ACC112 (cell line): Measurements from ENCODE around the gene SUGCT.

ENCODE experiments used
- H2AFZ ChIP-seq: fragments of 200-600 bp; sonication (generic); one replicate; pipeline ENCODE4 v1.6.0; 2017; ENCODE audit warnings: antibody characterized with exemption, low read length; ENCODE audit not compliant: unreplicated experiment
- H3K27ac ChIP-seq: fragments of 200-600 bp; sonication (generic); 2 replicates; pipeline ENCODE4 v1.5.1; 2014; ENCODE audit warnings: low read depth, mild to moderate bottlenecking, antibody characterized with exemption, low read length, moderate library complexity
- H3K27me3 ChIP-seq: fragments of 200-600 bp; sonication (generic); 2 replicates; pipeline ENCODE4 v1.6.1; 2014; ENCODE audit warnings: mild to moderate bottlenecking, antibody characterized with exemption, low read length, moderate library complexity, mixed read lengths; ENCODE audit not compliant: insufficient read depth
- H3K36me3 ChIP-seq: fragments of 200-600 bp; sonication (generic); 2 replicates; pipeline ENCODE4 v1.6.1; 2016; ENCODE audit warnings: mild to moderate bottlenecking, antibody characterized with exemption, low read length, moderate library complexity, mixed read lengths; ENCODE audit not compliant: insufficient read depth
- H3K4me1 ChIP-seq: fragments of 200-600 bp; sonication (generic); one replicate; pipeline ENCODE4 v1.6.1; 2016; ENCODE audit warnings: low read length, mixed read lengths; ENCODE audit not compliant: insufficient read depth, unreplicated experiment, control insufficient read depth
- H3K4me3 ChIP-seq: fragments of 200-600 bp; sonication (generic); 2 replicates; pipeline ENCODE4 v1.5.1; 2014; ENCODE audit warnings: mild to moderate bottlenecking, low read depth, low read length
- H3K79me2 ChIP-seq: fragments of 200-600 bp; sonication (generic); one replicate; pipeline ENCODE4 v1.6.0; 2016; ENCODE audit warnings: low read length; ENCODE audit not compliant: control insufficient read depth, unreplicated experiment, insufficient read depth

The SUGCT gene

DNA sequence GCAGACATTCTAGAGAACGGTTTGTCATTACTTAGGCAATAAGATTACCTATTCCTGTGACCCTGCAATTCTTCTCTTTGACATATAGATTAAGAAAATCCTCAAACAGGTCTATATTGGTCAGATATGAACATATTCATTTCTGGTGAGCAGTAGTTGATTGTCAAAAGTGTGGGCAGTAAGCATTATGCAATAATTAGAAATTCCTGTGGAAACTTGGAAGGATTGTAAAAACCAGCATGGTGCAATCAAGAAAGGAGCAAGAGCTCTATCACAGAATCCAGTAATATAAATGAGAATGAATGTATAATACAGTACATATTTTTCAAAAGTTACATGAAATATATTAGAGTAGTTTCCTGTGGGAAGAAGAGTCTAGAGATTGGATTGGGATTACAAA is 406.5 kb downstream of the SUGCT start:
- H3K36me3 ChIP-seq = no peaks in the 10 kb centered on the region
- no peak overlapping the region for H3K4me3 ChIP-seq
- H3K79me2 ChIP-seq = no peaks in the 10 kb centered on the region
- H2AFZ ChIP-seq = no peak overlapping the region
- H3K27me3 ChIP-seq = no peaks in the 10 kb centered on the region
- no peak overlapping the region for H3K27ac ChIP-seq
- no peaks in the 10 kb centered on the region for H3K4me1 ChIP-seq

DNA sequence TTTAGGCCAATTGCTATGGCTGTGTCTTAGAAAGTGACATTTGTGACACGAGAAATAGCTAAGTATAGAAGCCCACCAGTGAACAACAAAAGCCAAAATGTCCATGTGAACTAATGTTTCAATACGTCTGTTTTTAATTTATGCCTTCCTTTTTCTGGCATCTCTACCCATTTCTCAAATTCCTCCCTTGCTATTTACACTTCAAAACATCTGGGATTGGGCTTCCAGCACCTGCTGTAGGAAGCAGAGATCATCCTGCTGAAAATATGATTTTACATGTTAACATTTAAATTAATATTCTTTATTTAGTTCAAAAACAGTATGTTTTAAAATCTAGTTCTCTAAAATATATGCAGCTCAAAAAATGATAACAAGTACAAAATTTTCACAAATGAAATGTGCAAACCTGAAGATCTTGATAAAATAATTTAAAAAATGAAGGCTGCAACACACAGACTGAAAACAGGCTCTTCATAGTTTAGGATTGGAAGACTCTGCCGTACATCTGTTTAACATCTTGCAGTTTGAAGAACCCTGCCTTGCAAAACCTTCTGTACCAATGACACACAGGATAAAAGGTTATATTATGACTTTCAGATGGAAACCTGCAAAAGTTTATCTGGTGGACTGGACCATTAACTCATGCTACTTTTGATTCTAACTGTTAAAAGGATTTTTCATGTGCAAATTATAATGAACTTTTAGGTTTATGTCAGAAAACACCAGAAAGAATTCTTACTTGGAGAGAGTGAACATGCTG is 408.4 kb downstream of the SUGCT start:
- no peaks in the 10 kb centered on the region for H3K79me2 ChIP-seq
- peaks cover 4% of the 10 kb centered on the region for H3K4me1 ChIP-seq
- H3K36me3 ChIP-seq = no peaks in the 10 kb centered on the region
- H3K27me3 ChIP-seq = no peaks in the 10 kb centered on the region
- no peak overlapping the region for H3K27ac ChIP-seq
- H2AFZ ChIP-seq = no peak overlapping the region
- H3K4me3 ChIP-seq = no peak overlapping the region

DNA sequence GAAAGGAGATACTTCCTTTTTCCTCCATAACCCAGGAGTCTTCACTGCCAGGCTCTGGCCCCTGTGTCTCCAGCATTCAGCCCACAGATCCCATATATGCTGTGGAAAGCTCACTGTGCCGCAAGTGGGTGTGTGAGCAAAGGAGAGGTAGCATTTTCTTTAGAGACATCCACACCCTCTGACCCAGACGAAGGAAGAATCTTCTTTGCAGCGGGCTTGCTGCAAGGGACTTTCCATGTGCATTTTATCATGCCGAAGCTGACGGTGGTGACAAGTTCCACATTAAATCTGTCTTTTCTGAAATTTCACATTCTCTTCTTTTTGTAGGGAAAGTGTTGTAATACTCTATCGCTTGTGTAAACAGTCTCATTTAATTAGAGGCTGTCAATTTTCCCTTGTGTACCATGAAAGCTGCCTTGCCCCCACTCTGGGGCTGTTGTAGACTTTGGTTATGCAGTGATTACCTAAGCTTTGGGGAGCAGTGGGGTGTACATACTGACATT is 409.5 kb downstream of the SUGCT start:
- no peak overlapping the region for H3K27ac ChIP-seq
- H3K36me3 ChIP-seq = no peaks in the 10 kb centered on the region
- H2AFZ ChIP-seq = no peak overlapping the region
- H3K27me3 ChIP-seq = no peaks in the 10 kb centered on the region
- H3K4me3 ChIP-seq = no peak overlapping the region
- peaks cover 4% of the 10 kb centered on the region for H3K4me1 ChIP-seq
- H3K79me2 ChIP-seq = no peaks in the 10 kb centered on the region

DNA sequence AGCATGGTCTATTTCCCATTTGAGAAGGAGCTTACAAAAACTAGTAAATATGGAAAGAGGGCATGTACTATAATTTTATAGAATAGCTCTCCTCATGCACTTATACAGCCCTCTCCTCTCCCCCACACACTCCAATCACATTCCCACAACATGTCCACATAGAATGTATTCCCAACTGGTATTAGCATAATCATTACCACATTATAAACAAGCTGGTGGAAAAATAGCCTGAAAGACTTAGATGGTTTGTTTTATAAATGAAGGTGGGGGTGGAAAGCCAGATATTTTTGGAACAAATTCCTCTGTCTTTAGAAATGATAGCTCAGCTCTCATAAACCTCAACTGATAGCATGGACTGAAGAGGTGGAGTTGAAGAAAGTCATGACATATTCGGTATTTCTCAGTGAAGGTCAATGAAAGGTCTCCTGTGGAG is 410.1 kb downstream of the SUGCT start:
- no peaks in the 10 kb centered on the region for H3K79me2 ChIP-seq
- H2AFZ ChIP-seq = no peak overlapping the region
- H3K27ac ChIP-seq = no peak overlapping the region

DNA sequence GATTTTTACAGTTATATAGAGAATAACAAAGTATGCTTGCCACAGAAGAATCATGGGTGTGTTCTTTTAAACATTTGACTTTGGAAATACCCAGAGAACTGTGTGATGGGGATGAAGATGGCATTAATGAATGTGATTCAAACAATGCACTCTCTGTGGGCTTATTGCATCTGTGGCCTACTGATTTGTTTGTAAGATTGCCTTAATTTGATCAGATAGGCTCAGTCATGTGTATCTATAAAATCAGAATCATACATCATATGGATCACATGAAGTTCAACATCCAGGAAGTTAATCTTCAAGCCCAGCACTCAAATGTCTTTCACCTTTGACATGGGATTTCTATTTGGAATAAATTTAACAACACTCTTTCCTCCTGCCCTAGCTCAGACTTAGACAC is 410.9 kb downstream of the SUGCT start:
- Histone ChIP-seq H3K79me2 (no peaks in the 10 kb centered on the region), H3K4me1 (peaks cover 4% of the 10 kb centered on the region), H3K36me3 (no peaks in the 10 kb centered on the region), H2AFZ (no peak overlapping the region), H3K27me3 (no peaks in the 10 kb centered on the region), H3K27ac (no peak overlapping the region), H3K4me3 (no peak overlapping the region)

More for the DNA sequence above, 410.1 kb downstream of the SUGCT start:
- no peaks in the 10 kb centered on the region for H3K36me3 ChIP-seq
- no peak overlapping the region for H3K4me3 ChIP-seq
- peaks cover 4% of the 10 kb centered on the region for H3K4me1 ChIP-seq
- H3K27me3 ChIP-seq = no peaks in the 10 kb centered on the region

DNA sequence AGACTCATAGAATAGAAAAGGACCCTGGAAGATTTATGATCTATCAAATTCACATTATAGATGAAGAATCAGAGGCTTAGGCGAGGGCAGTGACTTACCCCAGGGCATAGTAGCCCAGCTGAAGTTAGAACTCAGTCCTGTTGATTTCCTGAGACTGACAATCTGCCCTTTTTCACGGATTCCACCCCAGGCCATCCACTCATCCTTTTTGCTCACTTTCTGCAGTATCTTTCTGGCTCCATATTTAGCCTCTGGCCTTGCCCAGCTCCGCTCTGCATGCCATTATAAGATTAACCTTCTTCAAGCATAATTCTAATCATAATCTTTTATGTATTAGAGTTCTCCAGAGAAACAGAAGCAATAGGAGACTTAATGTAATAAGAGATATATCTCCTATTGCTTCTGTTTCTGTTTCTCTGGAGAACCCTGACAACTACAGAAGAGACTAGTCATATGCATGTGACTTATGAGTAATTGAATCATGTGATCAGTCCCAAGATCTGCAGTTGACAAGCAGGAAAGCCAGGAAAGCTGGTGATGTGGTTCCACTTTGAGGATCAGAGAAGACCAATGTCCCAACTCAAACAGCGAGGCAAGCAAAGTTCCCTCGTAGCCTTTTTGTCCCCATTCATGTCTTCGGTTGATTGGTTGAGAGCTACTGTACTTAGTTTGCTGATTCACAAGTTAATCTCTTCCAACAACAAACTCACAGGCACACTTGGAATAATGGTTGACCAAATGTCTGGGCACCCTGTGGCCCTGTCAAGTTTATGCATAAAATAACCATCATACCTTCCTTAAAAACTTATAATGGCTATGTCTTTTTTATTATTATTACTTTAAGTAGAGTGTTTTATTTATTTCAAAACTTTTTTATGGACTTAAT is 412.1 kb downstream of the SUGCT start:
- Histone ChIP-seq H2AFZ (no peak overlapping the region), H3K4me3 (no peak overlapping the region), H3K4me1 (peaks cover 11% of the 10 kb centered on the region), H3K27me3 (no peaks in the 10 kb centered on the region), H3K79me2 (no peaks in the 10 kb centered on the region), H3K36me3 (no peaks in the 10 kb centered on the region), H3K27ac (no peak overlapping the region)

DNA sequence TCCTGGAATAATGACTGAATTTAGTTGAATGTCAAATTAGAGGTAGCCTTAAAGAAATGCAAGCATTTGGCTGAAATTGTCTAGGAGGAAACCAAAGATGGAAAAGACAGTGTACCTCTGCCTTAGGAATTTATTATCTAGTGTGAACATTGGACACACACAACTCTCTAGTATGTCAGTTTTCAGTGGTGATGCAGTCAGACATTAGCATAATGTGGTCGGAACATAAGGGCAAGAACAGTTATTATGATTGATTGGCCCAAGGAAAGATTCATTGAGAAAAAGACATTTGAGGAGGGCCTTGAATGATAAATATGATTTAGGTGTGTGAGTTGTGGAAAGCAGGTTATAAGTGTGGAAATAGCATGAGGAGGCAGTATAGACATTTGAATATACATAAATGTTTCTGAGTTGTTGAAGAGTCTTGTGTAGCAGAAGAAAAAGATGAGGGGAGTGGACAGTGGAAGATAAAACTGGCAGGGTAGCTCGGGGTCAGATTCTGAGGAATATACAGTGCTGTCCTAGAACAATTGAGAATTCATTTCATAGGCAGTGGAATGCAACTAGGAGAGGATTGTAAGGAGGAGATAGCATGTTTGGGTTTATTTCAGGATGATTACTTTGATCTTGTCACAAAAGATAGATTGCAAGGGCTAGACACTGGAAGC is 414.7 kb downstream of the SUGCT start:
- Histone ChIP-seq H3K4me3 (no peak overlapping the region), H3K79me2 (no peaks in the 10 kb centered on the region), H2AFZ (no peak overlapping the region), H3K4me1 (peaks cover 16% of the 10 kb centered on the region), H3K27me3 (no peaks in the 10 kb centered on the region), H3K36me3 (no peaks in the 10 kb centered on the region), H3K27ac (no peak overlapping the region)

DNA sequence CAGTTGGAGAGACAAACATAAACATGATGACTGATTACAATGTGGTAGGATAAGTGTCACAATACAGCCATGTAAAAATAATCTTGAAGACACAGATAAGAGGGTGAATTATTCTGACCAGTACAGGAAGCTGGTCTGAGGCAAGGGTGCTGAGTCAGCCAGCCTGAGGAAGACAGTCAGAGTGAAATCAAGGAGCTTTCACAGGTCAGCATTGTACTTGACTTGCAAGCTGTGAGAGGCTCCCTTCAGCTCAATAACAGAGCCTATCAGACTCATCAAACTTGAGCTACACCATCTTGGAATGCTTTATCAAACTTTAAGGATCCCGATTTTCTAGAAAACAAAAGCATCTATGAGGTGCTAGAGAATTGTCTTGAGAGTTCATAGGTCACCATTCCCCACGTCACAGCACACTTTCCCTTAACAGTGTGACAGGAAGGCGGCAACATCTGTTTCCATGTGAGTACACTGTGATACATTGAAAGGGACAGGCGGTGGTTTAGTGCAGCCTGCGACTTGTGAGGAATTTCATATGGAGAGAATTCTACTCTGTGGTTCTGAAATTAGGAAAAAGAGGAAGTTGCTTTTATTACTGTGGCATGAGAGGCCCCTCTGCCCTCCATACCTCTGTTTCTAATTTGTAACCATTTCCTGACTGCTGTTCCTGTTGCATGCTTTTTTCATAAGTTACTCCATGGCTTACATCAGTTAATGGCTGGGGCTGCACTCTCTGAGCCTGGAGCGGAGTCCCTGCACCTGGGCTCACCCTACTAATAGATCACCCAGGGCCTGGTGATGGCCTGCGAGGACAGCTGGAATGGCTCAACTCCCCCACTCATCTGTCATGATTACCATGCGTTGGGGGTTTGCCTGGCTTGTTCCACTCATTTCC is 417.1 kb downstream of the SUGCT start:
- Histone ChIP-seq H3K79me2 (no peaks in the 10 kb centered on the region), H2AFZ (no peak overlapping the region), H3K27me3 (no peaks in the 10 kb centered on the region), H3K4me1 (peaks cover 13% of the 10 kb centered on the region), H3K27ac (peak overlapping the region; percentile 43; the same call in 1 of the 2 replicates), H3K36me3 (no peaks in the 10 kb centered on the region), H3K4me3 (no peak overlapping the region)

DNA sequence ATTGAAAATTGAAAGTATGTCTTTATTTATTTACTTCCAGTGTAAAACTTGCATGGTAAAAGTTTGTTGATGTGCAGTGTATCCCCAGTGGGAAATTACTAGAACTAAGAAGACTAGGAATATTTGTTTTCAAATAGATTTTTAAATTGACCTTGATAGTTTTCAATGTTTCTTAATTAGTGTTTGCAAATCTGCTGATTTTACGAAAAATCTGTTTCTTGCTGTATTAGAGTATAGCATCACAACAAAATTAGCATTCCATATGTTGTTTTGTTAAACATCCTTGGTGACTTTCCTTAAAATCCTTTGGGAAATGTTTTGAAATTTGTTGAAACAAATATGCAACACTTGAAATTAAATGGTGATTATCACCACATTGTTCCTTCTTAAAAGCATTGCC is 425.9 kb downstream of the SUGCT start:
- Histone ChIP-seq H3K79me2 (no peaks in the 10 kb centered on the region), H3K4me1 (no peaks in the 10 kb centered on the region), H3K36me3 (no peaks in the 10 kb centered on the region), H3K27me3 (no peaks in the 10 kb centered on the region), H2AFZ (no peak overlapping the region), H3K27ac (no peak overlapping the region), H3K4me3 (no peak overlapping the region)

DNA sequence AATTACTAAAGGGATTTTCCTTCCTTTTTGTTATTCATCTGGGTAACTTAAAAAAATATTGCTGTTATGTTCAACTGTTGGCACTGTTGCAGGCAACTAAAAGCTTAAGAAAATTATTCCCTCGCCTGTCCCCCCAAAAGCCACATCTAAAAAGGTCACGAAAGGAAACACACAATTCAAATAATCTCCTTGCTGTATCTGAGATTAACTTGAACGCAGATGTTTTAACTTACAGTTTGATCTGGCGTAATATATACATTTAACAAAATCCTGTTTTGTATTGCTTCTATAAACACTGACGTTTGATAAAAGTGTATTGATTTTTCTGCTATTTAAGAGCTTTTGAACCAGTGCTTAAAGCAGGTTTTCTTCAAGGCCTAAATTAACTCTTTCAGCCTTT is 432.1 kb downstream of the SUGCT start:
- no peak overlapping the region for H3K4me3 ChIP-seq
- no peaks in the 10 kb centered on the region for H3K27me3 ChIP-seq
- peaks cover 2% of the 10 kb centered on the region for H3K4me1 ChIP-seq
- H3K79me2 ChIP-seq = no peaks in the 10 kb centered on the region
- no peak overlapping the region for H3K27ac ChIP-seq
- no peak overlapping the region for H2AFZ ChIP-seq
- no peaks in the 10 kb centered on the region for H3K36me3 ChIP-seq
